ENCODE data around the gene RHOG.
"Not testable (repeated sequence)": the region's sequence is repeated elsewhere in the genome, so short reads cannot be mapped to it uniquely, and the experiment has no call there.

Gene RHOG

GRCh38 chr11:3807909-3808860 lies 32.6 kb downstream of the RHOG start, which contains the start of gene PGAP2:
Gene PGAP2 (plus strand): TSS chr11:3808560. CDS start chr11:3811260, 2,700 bp downstream.
- DNase-seq = peak in 1 of 2 donors; percentile 51

GRCh38 chr11:3803726-3804495 lies 36.8 kb downstream of the RHOG start:
- no peak for DNase-seq

GRCh38 chr11:3802011-3802790 lies 38.6 kb downstream of the RHOG start:
- DNase-seq = no peak

- no peak for DNase-seq
These were observed 40.9 kb downstream of the RHOG start for GRCh38 chr11:3799873-3800272.

GRCh38 chr11:3799143-3799542 lies 41.6 kb downstream of the RHOG start:
- no peak for DNase-seq

- DNase-seq = peak; percentile 95 to 100
These were observed 43.2 kb downstream of the RHOG start, which contains the start of gene NUP98 for GRCh38 chr11:3797329-3798090. Gene NUP98 (minus strand): TSS chr11:3797554. CDS start chr11:3782117, 15,437 bp downstream.

GRCh38 chr11:3796801-3797328 lies 43.9 kb downstream of the RHOG start:
- DNase-seq = no peak

- no peak for DNase-seq
These were observed 44.4 kb downstream of the RHOG start for GRCh38 chr11:3796346-3796745.

GRCh38 chr11:3796002-3796311 lies 44.8 kb downstream of the RHOG start:
- DNase-seq = no peak

- no peak for DNase-seq
These were observed 45.4 kb downstream of the RHOG start for GRCh38 chr11:3795131-3796001.

GRCh38 chr11:3794387-3794786 lies 46.4 kb downstream of the RHOG start:
- not testable (repeated sequence) for DNase-seq

- no peak for DNase-seq
These were observed 53.9 kb downstream of the RHOG start for GRCh38 chr11:3786781-3787428.

GRCh38 chr11:3783611-3784010 lies 57.1 kb downstream of the RHOG start:
- DNase-seq = no peak

- DNase-seq = no peak
These were observed 57.8 kb downstream of the RHOG start for GRCh38 chr11:3782963-3783362.

GRCh38 chr11:3781423-3781822 lies 59.3 kb downstream of the RHOG start:
- peak in 1 of 2 donors; percentile 67 for DNase-seq
